Erythroblast (primary cell): ENCODE measurements around the gene SIX1.

Source experiments
- GATA1 ChIP-seq: IDR thresholded peaks from 2 replicates; pipeline ENCODE4 v1.6.1; 2011; ENCODE audit warnings: low read depth, mild to moderate bottlenecking, control low read depth, low read length, moderate library complexity
- POLR2A ChIP-seq: IDR thresholded peaks from 2 replicates; pipeline ENCODE4 v1.6.1; 2011; ENCODE audit warnings: mild to moderate bottlenecking, low read length

DNA sequence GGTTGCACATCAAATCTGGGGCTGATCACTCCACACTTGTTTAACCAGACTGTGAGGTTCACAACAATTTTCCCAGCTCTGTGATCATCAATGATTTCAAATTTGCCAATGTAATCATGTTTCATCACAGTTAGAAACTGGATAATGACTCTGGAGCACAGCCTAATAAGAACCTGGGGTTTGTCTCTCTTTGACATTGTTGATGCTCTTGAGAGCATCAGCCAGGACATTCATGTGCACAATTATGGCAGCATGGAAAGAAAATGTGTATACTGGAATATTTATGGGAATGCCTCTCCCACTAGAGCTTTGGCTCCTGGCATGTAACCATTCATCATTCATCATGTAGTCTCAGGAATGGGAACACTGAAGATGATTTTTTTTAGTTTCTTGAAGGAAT is 47.0 kb downstream of the SIX1 start:
- TF ChIP-seq POLR2A, result no peak
- TF ChIP-seq GATA1, result no peak
